ENCODE data around the gene AKAP13.

DNA sequence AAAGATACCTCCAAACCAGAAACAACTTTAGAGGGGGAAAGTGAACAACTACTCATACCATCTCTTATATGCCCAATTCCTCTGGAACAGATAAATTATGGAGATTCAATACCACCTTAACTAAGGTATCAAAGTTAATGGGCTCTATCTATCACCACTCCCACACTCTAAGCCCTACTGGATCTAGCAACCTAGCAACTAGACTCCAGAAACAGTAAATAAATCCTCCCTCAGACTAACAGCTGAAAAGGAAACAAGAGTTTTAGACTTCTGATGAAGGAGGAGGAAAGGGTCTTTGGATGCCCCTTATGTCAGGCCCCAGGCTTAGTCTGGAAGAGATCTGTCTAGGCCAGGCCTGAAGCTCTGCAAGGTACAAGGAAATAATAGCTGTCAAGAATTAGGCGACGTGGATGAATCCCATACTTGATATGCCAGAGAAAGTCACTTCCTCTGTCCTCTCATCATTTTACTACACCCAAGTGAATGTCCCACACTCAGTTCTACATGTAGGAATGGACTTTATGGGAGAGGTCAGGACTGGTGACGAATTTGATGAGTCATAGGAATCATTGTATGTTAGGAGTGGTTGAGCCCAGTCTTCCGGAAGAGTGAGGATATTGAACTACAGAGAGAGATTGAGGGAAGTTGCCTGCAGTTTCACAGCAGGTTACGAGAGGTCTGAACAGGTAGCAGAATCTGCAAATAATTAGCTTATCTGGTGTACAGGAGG is 113.8 kb downstream of the AKAP13 start:
- TF ChIP-seq TARDBP (IDR thresholded peaks at IDR 0.05) (no peak), ELF4 (IDR thresholded peaks at IDR 0.05) (no peak), LEF1 (IDR thresholded peaks at IDR 0.05; ENCODE audit: borderline replicate concordance) (no peak), CTBP1 (IDR thresholded peaks at IDR 0.05; ENCODE audit: borderline replicate concordance) (no peak), SUZ12 (IDR thresholded peaks at IDR 0.05) (no peak), BHLHE40 (IDR thresholded peaks at IDR 0.05; ENCODE audit: borderline replicate concordance) (no peak), ARNT (IDR thresholded peaks at IDR 0.05) (no peak), SP1 (IDR thresholded peaks at IDR 0.05) (no peak), L3MBTL2 (conservative IDR thresholded peaks at IDR 0.05) (no peak), FOXK2 (IDR thresholded peaks at IDR 0.05) (no peak), FOXA1 (IDR thresholded peaks at IDR 0.05) (no peak), FOXM1 (IDR thresholded peaks at IDR 0.05; ENCODE audit: borderline replicate concordance) (no peak), NFRKB (IDR thresholded peaks at IDR 0.05) (no peak), ZNF384 (IDR thresholded peaks at IDR 0.05) (no peak)

Measured in HEK293T (cell line).